BJ (cell line): ENCODE measurements around the gene PSD2. TPM values are rescaled to one million over a fixed set of nuclear protein-coding genes. Genes with fewer than 3 reads are reported as not detected.

Experiments
- CTCF ChIA-PET: fragments of 350-600 bp; formaldehyde crosslinking; extraction: SDS; loops from one replicate; lab custom pipeline; 2021; ENCODE audit warnings: antibody characterized with exemption, inconsistent platforms; lab: Yijun Ruan, JAX
- POLR2A ChIA-PET: fragments of 300-600 bp; sonication (Branson Sonifier 250); formaldehyde crosslinking; extraction: SDS; loops from one replicate; lab custom pipeline; 2021; ENCODE audit warnings: antibody characterized with exemption; lab: Charles Lee
- DNase-seq: peaks from one replicate; pipeline ENCODE4 v3.0.0-alpha.2; 2011; ENCODE audit warnings: low read depth
- H3K27me3 ChIP-seq: 2 replicates; pipeline ENCODE4 v1.6.0; 2011; ENCODE audit warnings: low read length; ENCODE audit not compliant: control insufficient read depth, insufficient read depth
- H3K36me3 ChIP-seq: 2 replicates; pipeline ENCODE4 v1.5.1; 2011; ENCODE audit warnings: low read length; ENCODE audit not compliant: control insufficient read depth, insufficient read depth
- H3K4me3 ChIP-seq: 2 replicates; pipeline ENCODE4 v1.5.1; 2011; ENCODE audit warnings: low read depth, mild to moderate bottlenecking, control low read depth, low read length
- CTCF ChIP-seq: IDR thresholded peaks from 2 replicates; pipeline ENCODE4 v1.5.1; 2011; ENCODE audit warnings: low read depth, mild to moderate bottlenecking, control low read depth, inconsistent platforms, low read length, moderate library complexity; ENCODE audit not compliant: insufficient read depth
- polyA minus RNA-seq: library from RNA; depleted of rRNA, polyadenylated mRNA; stranded (reverse); fragments of >200 nt; gene quantifications from 2 replicates; pipeline ENCODE4 v1.2.3, GENCODE V29; 2011; rRNA and poly(A)+ RNA removed
- polyA plus RNA-seq: library from polyadenylated mRNA; depleted of rRNA; stranded (reverse); fragments of >200 nt; gene quantifications from 2 replicates; pipeline ENCODE4 v1.2.3, GENCODE V29; 2011; rRNA removed

The PSD2 gene
- polyA plus RNA-seq, result 0.04 and 0.06 TPM in 2 replicates
- 0.15 TPM in 1 of 2 replicates, not detected in the other for polyA minus RNA-seq

DNA sequence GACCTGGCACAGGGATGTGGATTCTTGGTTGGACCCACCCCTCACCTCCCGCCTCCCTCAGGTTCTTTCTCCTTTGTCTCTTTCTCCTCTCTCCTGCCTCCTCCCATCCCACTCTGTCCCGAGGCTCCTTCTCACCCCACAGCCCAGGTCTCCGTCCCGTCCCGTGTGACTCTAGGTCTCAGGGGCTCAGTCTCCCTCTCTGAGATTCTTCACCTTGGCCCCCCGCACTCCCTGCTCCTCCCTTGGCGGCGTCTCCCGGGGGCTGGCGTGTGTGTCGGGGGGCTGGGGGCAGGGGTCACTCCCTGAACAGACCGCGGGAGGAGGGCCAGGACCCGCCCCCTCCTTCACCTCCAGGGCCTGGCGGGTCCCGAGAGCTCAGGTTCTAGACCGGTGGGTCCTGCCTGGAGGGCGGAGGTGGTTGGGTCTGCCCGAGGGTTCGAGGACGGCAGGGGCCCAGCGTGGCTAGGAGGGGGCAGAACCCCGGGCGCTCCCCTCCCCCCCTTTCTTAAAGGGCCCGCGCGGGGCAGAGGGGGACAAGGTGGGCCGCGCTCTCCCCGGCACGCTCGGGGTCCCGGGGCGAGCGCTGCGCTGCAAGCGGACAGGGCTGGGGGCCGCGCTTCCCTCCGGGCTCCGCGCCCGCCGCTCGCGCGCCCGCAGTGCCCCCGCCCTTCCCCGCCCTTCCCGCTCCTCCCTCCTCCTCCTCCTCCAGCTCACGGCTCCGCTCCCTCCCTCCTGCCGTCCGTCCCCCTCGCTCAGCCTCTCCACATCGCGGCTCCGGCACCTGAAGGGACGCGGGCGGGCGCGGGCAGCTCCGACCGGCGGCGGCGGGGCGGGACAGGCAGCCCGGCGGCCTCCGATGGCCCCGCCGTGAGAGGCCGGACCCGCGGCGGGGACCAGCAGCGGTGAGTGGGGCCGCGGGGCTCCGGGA, at the start of gene PSD2:
TSS of gene PSD2 (plus strand) at position 735 of the 928 bp plus-strand sequence. CDS start 13,633 bp downstream, outside the sequence.
- POLR2A ChIA-PET, result no interaction called here
- Histone ChIP-seq H3K27me3 (peaks cover 51% of the 10 kb centered on the region), H3K36me3 (no peaks in the 10 kb centered on the region), H3K4me3 (peak within 1 kb of the TSS; percentile 23)
- CTCF ChIA-PET, result interaction anchor here (0.8 to 3.7 kb wide), 4 partner anchors 7 to 173 kb away, joined by 3 to 28 read pairs (median 3); no protein-coding TSS in a partner anchor
- DNase-seq, result no peak
- TF ChIP-seq CTCF, result no peak

DNA sequence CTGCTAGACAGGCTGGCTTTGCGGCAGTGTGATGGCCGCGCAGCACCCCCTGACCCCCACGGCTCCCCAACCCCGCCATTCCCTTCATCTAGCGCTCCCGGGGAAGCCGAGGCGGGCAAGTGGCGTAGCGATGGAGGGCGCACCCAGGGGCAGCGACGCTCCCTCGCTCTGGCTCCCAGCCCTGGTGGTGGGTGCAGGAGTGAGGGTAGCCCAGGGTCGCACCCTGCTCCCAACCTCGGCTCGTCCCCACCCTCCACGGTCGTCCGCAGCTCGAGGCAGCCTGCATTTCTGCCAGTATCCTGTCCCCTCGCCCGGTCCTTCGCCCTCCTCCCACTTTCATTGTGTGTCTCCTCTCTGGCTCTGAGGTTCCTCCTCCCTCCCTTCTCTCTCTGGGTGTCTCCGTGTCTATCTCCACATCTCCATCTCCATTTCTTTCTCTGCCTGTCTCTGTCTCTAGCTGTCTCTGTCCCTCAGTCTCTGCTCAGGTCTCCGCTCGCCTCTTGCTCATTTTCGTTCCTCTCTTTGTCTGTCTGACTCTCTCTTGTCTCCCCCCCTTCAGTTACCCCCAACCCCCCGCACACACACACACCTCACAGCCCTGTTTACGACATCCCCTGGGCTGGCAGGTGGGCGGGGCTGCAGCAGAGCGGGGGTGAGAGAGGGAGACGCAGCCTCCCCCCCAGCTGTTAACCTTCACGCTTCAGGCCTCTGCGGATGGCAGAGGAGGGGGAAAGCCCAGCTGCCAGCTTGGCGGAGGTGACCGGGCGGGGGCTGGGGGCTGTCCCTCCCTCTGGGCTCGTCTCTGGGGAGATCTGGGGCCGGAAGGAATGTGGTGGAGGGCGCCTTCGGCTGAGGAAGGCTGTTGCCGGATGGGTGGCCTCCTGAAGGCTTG, 48.7 kb upstream of the PSD2 start:
- no peak for TF ChIP-seq CTCF
- peak overlapping the region; percentile 30 for H3K4me3 ChIP-seq
- no peaks in the 10 kb centered on the region; the same call in 1 of the 2 replicates for H3K27me3 ChIP-seq
- ChIA-PET CTCF (interaction anchor here (0.6 to 5.7 kb wide), 4 partner anchors 19 to 1811 kb away, joined by 3 to 33 read pairs (median 9); no protein-coding TSS in a partner anchor), POLR2A (interaction anchor here (0.6 kb wide), 1 partner anchor 504 kb away, joined by 3 read pairs; no protein-coding TSS in a partner anchor)
- H3K36me3 ChIP-seq, result no peaks in the 10 kb centered on the region
- no peak for DNase-seq

DNA sequence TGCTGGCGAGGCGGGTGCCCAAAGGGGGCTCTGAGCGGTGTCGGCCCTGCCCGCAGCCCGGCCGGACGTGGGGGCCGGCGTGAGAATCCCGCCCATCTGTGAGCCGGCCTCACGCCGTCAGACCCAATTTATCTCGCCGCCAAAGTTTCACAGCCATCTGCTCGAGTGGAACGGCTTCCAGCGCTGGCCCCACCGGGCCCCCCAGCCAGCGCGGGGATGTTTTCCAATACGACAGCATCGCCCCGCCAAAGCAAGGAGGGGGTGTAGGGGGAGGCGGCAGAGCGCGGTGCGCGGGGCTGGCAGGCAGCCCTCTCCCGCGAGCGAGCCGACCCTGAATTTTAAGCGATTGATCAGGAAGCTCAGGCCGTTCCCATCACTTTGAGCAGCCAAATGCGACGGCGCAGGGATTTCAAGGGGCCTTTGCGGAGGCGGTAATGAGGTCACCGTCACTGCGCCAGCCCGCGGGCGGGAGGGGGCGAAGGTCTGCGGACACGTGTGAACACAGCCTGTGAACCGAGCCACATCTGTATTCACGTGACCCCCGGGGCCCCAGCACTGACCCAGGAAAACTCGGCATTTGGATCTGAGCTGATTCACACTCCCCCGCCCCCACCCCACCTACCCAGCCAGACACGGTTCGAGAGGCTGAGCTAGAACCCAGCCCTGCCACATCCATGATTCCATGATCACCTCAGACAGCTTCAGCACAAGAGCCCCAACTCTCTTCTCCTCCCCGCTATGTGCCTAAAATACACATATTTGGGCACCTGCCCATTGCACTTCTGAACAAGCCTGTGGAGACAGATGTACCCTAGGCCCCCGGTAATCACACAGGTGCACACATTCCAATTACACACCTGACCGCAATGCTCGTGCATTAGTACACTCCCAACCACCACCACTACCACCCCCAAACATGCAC, 47.8 kb upstream of the PSD2 start:
- ChIA-PET CTCF (interaction anchor here (0.9 to 5.7 kb wide), 4 partner anchors 18 to 114 kb away, joined by 3 to 33 read pairs (median 10); no protein-coding TSS in a partner anchor), POLR2A (interaction anchor here (0.6 kb wide), 1 partner anchor 503 kb away, joined by 3 read pairs; no protein-coding TSS in a partner anchor)
- no peak for DNase-seq
- no peak for TF ChIP-seq CTCF
- Histone ChIP-seq H3K36me3 (no peaks in the 10 kb centered on the region), H3K27me3 (no peaks in the 10 kb centered on the region; the same call in 1 of the 2 replicates), H3K4me3 (peak overlapping the region; percentile 30)

- CTCF ChIA-PET, result interaction anchor here (0.9 to 5.7 kb wide), 2 partner anchors 17 to 114 kb away, joined by 4 to 33 read pairs; no protein-coding TSS in a partner anchor
- Histone ChIP-seq H3K36me3 (no peaks in the 10 kb centered on the region), H3K4me3 (no peak overlapping the region), H3K27me3 (no peaks in the 10 kb centered on the region; the same call in 1 of the 2 replicates)
- POLR2A ChIA-PET, result no interaction called here
- TF ChIP-seq CTCF, result no peak
- DNase-seq, result no peak
These were observed 47.1 kb upstream of the PSD2 start for GRCh38 chr5:139748505-139748826.
